HFFc6 (cell line): ENCODE results near the gene RNASE8. TPM values are rescaled to one million over a fixed set of nuclear protein-coding genes. Genes with fewer than 3 reads are reported as not detected.

Experiments used
- DNase-seq: peaks from one replicate; pipeline ENCODE4 v3.0.0-alpha.2; 2018
- H3K27ac Mint-ChIP-seq: 2 replicates; pipeline ENCODE4 v1.8.0; 2020; ENCODE audit warnings: mild to moderate bottlenecking, mixed read lengths
- H3K27me3 Mint-ChIP-seq: 2 replicates; pipeline ENCODE4 v1.8.0; 2021; ENCODE audit warnings: mild to moderate bottlenecking, moderate library complexity, mixed read lengths; ENCODE audit not compliant: insufficient read depth
- H3K36me3 Mint-ChIP-seq: 2 replicates; pipeline ENCODE4 v1.8.0; 2021; ENCODE audit warnings: low read depth, mixed read lengths
- H3K4me1 Mint-ChIP-seq: 2 replicates; pipeline ENCODE4 v1.8.0; 2020; ENCODE audit warnings: low read depth, mixed read lengths
- H3K4me3 Mint-ChIP-seq: 2 replicates; pipeline ENCODE4 v1.8.0; 2020; ENCODE audit warnings: mild to moderate bottlenecking, moderate library complexity, mixed read lengths
- H3K9me3 Mint-ChIP-seq: 2 replicates; pipeline ENCODE4 v1.8.0; 2020; ENCODE audit warnings: mild to moderate bottlenecking, mixed read lengths
- total RNA-seq, 6 experiments: library from RNA; stranded (reverse); fragmentation: NEBNext Ultra II Directional; extraction: Animal tissue kit (Norgen Biotek cat#: 25700); gene quantifications; 2 replicates in 1 of 6; 3 replicates in 5 of 6; pipeline ENCODE4 v1.2.3, GENCODE V29; 2021
- TF ChIP-seq, protein P1 (sequence below): fragments of 200-600 bp; sonication (generic); IDR thresholded peaks from 2 replicates; pipeline ENCODE4 v1.5.0; 2021; ENCODE audit warnings: antibody characterized with exemption, mild to moderate bottlenecking

Gene RNASE8
- total RNA-seq, 6 experiments from 2014 or later, result not detected

- peaks cover 44% of the 10 kb centered on the region for H3K4me1 Mint-ChIP-seq
Observed at GRCh38 chr14:21098076-21098891, 40.7 kb downstream of the RNASE8 start, which contains the start of gene ZNF219. ZNF219 (minus strand) TSS chr14:21098655; CDS start chr14:21093591, 5,064 bp downstream.

DNA sequence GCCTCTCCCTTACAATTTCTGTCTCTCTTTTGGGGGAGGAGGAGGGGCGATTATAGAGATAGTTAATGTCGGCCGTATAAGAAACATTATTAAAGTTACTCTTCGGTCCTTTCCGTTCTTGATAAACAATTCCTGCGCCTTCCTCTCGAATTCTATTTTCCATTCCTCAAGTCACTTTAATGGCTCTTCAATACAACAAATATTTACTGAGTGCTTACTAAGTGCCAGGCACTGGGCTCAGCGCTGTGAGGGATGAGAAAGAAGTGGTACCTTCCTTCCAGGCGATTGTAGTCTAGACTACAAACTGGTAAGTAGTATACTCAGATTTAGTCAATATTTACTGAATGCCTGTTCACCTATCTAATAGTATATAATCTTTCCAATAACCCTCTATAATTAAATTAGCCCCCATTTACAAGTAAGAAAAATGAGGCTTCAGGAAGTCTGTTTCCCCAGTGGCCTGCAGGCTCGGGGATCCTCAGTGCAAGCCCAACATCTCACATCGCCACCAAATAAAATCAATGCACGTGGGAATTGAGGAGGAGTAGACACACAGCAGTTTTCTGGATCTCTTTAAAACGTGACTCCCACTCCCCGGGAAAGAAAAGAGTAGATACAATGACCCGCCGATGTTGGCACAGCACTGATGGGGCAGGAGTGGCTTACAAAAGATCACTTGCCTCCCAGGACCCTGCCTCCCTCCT, 41.4 kb downstream of the RNASE8 start:
- Mint-ChIP-seq H3K27ac (peak overlapping the region; percentile 34; the same call in 1 of the 2 replicates), H3K4me1 (peaks cover 48% of the 10 kb centered on the region), H3K9me3 (no peaks in the 10 kb centered on the region), H3K27me3 (peaks cover 10% of the 10 kb centered on the region), H3K36me3 (no peaks in the 10 kb centered on the region), H3K4me3 (peak overlapping the region; percentile 90)
- DNase-seq, result no peak
- TF ChIP-seq, protein P1, sequence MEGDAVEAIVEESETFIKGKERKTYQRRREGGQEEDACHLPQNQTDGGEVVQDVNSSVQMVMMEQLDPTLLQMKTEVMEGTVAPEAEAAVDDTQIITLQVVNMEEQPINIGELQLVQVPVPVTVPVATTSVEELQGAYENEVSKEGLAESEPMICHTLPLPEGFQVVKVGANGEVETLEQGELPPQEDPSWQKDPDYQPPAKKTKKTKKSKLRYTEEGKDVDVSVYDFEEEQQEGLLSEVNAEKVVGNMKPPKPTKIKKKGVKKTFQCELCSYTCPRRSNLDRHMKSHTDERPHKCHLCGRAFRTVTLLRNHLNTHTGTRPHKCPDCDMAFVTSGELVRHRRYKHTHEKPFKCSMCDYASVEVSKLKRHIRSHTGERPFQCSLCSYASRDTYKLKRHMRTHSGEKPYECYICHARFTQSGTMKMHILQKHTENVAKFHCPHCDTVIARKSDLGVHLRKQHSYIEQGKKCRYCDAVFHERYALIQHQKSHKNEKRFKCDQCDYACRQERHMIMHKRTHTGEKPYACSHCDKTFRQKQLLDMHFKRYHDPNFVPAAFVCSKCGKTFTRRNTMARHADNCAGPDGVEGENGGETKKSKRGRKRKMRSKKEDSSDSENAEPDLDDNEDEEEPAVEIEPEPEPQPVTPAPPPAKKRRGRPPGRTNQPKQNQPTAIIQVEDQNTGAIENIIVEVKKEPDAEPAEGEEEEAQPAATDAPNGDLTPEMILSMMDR, result no peak

More at GRCh38 chr14:21098076-21098891, 40.7 kb downstream of the RNASE8 start, which contains the start of gene ZNF219:
- Mint-ChIP-seq H3K9me3 (no peaks in the 10 kb centered on the region), H3K27me3 (peaks cover 11% of the 10 kb centered on the region), H3K36me3 (no peaks in the 10 kb centered on the region), H3K27ac (peak within 1 kb of the TSS; percentile 34; the same call in 1 of the 2 replicates), H3K4me3 (peak within 1 kb of the TSS; percentile 90)
- TF ChIP-seq, protein P1, result peak; percentile 24; the same call in 1 of the 2 replicates
- DNase-seq, result peak; percentile 15

DNA sequence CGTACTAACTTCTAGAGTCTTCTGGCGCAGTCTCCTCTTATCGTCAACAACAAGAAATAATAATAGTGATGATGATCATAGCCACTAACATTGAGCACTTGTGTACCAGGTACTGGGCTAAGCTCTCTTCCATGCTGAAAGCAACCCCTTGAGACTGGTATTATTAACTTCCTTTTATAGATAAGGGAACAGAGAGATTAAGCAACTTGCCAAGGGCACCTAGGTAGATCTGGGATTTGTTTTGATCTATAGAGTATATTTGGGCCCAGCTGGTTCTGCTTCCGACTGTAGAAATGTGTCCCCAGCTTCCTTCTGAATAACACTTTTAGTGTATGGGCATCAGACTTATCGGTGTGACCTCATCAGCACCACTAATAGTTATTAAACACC, 42.0 kb downstream of the RNASE8 start:
- H3K4me3 Mint-ChIP-seq, result peak overlapping the region; percentile 90
- no peaks in the 10 kb centered on the region for H3K36me3 Mint-ChIP-seq
- H3K27me3 Mint-ChIP-seq, result peaks cover 10% of the 10 kb centered on the region
- TF ChIP-seq, protein P1, result no peak
- H3K27ac Mint-ChIP-seq, result no peak overlapping the region
- H3K9me3 Mint-ChIP-seq, result no peaks in the 10 kb centered on the region
- peaks cover 53% of the 10 kb centered on the region for H3K4me1 Mint-ChIP-seq
- no peak for DNase-seq

DNA sequence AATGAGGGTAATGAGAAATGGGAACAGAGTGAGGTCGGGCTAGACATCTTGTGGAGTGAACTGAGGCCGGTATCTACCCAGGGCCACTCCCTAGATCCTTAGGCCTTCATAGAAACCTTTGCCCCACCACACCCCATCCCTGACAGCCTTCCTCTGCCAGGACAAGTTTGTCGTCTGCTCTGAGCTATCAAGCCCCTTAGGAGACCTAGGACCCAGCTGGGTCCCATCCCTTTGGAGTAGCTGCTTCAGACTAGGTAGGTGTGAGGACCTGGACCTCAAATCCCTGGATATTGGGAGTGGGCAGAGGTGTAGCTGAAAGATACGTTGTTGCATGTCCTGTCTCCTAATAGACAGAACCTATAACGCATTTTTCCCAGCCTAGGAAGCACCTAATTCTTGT, 43.3 kb downstream of the RNASE8 start, which contains the start of gene TMEM253:
TSS of gene TMEM253 (plus strand) at position 136 of the 400 bp plus-strand sequence. CDS start 278 bp downstream, outside the sequence.
- Mint-ChIP-seq H3K4me1 (peaks cover 52% of the 10 kb centered on the region), H3K27me3 (peaks cover 10% of the 10 kb centered on the region), H3K27ac (no peak within 1 kb of the TSS), H3K4me3 (no peak within 1 kb of the TSS), H3K36me3 (no peaks in the 10 kb centered on the region), H3K9me3 (no peaks in the 10 kb centered on the region)
- DNase-seq, result no peak
- TF ChIP-seq, protein P1, result no peak

DNA sequence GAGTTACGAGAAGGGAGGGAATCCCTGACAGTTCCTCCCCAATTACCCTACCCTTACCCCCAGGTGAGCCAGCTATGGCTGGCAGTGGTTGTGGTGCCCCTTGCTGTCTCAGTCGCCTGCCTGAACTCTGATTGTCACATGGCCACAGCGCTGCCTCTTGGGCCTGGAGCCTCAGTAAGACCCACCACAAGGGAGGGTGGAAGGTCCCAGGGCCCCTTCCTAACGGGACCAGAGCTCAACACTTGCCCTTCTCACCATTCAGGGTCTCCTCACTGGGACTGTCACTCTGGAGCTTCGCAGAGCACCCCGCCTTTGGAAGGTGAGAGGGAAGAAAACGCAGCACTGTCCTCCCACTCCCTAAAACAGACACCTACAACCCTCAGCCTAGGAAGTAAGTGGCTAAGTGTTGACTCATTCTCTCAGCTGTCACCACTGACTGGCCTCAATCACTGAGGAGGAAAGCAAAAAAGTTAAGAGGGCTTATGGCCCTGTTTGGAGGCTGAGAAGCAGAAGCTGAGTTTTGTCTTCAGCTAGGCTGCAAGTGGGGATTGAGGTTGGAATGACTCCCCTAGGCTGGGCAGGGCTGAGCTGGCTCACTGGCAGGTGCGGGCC, 44.3 kb downstream of the RNASE8 start:
- TF ChIP-seq, protein P1, result no peak
- Mint-ChIP-seq H3K4me1 (peaks cover 55% of the 10 kb centered on the region), H3K27me3 (peaks cover 10% of the 10 kb centered on the region), H3K36me3 (no peaks in the 10 kb centered on the region), H3K9me3 (no peaks in the 10 kb centered on the region), H3K27ac (no peak overlapping the region), H3K4me3 (no peak overlapping the region)
- DNase-seq, result no peak
